ENCODE results near the gene TBXAS1. TPM values are rescaled to one million over a fixed set of nuclear protein-coding genes. Genes with fewer than 3 reads are reported as not detected.

Gene TBXAS1
- total and polyA plus RNA-seq, 2 of the 8 experiments (the other 6 are each of a cell fraction or from before 2014, with no cell fraction given): 0.86 to 2.1 TPM

GRCh38 chr7:140058517-140058916 is 229.5 kb downstream of the TBXAS1 start:
- 94% methylated on average over 7 of the region's 7 CpGs; no CpG with 5 or more reads in 1 of the 2 experiments for WGBS, 2 experiments (ENCODE audit: extremely low coverage in 1 of 2, insufficient coverage in 1 of 2, insufficient read length in 1 of 2, insufficient replicate concordance in 2 of 2, low coverage in 1 of 2, low lambda C conversion rate in 2 of 2, missing lambda C conversion rate in 1 of 2)
- Histone ChIP-seq H4K5ac (ENCODE audit: insufficient read length, low read depth, low read length) (no peak overlapping the region), H3K27me3 (replicated peaks in 1 of 4; ENCODE audit: control insufficient read depth in 3 of 4, extremely low read depth in 1 of 4, insufficient read depth in 3 of 4, low read length in 3 of 4) (peaks cover 0 to 23% (median 18%) of the 10 kb centered on the region in 4 experiments; a peak in 6 of 7 replicates), H4K20me1 (replicated peaks in 1 of 2; ENCODE audit: control insufficient read depth in 1 of 2, insufficient read depth in 2 of 2, low read length in 2 of 2) (peaks cover 0 to 2% of the 10 kb centered on the region in 2 experiments), H3K14ac (ENCODE audit: insufficient read length) (no peak overlapping the region), H3K4me2 (ENCODE audit: insufficient read depth in 1 of 2, low read depth in 2 of 2, low read length in 2 of 2) (no peak overlapping the region), H3K9me3 (ENCODE audit: insufficient read depth in 2 of 2, low read depth in 1 of 2, low read length in 1 of 2) (no peaks in the 10 kb centered on the region), H2BK15ac (ENCODE audit: low read length) (no peak overlapping the region), H2BK20ac (ENCODE audit: low read length) (no peak overlapping the region), H3K27ac (ENCODE audit: low read depth, low read length) (no peak overlapping the region), H3K79me1 (ENCODE audit: low read depth, low read length) (no peaks in the 10 kb centered on the region), H2AK5ac (ENCODE audit: low read depth, low read length) (no peak overlapping the region), H4K91ac (replicated peaks; ENCODE audit: insufficient read length, low read length) (no peak overlapping the region), H3K79me2 (ENCODE audit: control insufficient read depth in 1 of 2, insufficient read depth in 2 of 2, low read length in 2 of 2) (no peaks in the 10 kb centered on the region), H3K4me3 (ENCODE audit: extremely low read depth in 1 of 4, insufficient read depth in 2 of 4, low read depth in 3 of 4, low read length in 4 of 4) (no peak overlapping the region), H3K56ac (replicated peaks; ENCODE audit: insufficient read length, low read depth, low read length) (no peak overlapping the region), H3K18ac (ENCODE audit: extremely low read depth, low read length) (no peak overlapping the region), H2BK120ac (replicated peaks; ENCODE audit: low read depth, low read length) (no peak overlapping the region), H2BK12ac (ENCODE audit: low read depth, low read length) (no peak overlapping the region), H2BK5ac (ENCODE audit: low read depth, low read length) (no peak overlapping the region), H3K36me3 (ENCODE audit: control insufficient read depth in 2 of 4, insufficient read depth in 4 of 4, low read length in 3 of 4) (no peaks in the 10 kb centered on the region), H3K4ac (replicated peaks; ENCODE audit: insufficient read length, low read depth, low read length) (no peak overlapping the region), H2AFZ (ENCODE audit: low read length) (no peak overlapping the region), H4K8ac (ENCODE audit: extremely low read depth, insufficient read depth, low read length) (no peak overlapping the region), H3K23ac (ENCODE audit: insufficient read length) (no peak overlapping the region), H3K4me1 (replicated peaks in 1 of 4; ENCODE audit: control insufficient read depth in 3 of 4, insufficient read depth in 4 of 4, low read length in 3 of 4) (peaks cover 0 to under 1% (median 0%) of the 10 kb centered on the region in 4 experiments; a peak in 1 of 7 replicates), H3K23me2 (ENCODE audit: low read depth, low read length) (peaks cover 5% of the 10 kb centered on the region; the same call in 1 of the 2 replicates), H3K9ac (replicated peaks in 1 of 4; ENCODE audit: extremely low read depth in 1 of 4, low read depth in 3 of 4, low read length in 3 of 4) (no peak overlapping the region)
- ChIA-PET POLR2A (ENCODE audit: partially characterized antibody) (interaction anchor here (0.6 kb wide), 2 partner anchors 214 to 324 kb away, joined by 3 to 4 read pairs; no protein-coding TSS in a partner anchor), CTCF (ENCODE audit: partially characterized antibody) (interaction anchor here (1.1 to 2.2 kb wide), 2 partner anchors 20 to 70 kb away, joined by 3 to 9 read pairs; no protein-coding TSS in a partner anchor)
- FAIRE-seq: no peak
- DNase-seq (ENCODE audit: low read depth in 1 of 2, low spot score in 2 of 2): no peak
- no peak for TF ChIP-seq GTF2F1 (IDR thresholded peaks at IDR 0.05; ENCODE audit: borderline replicate concordance, low read depth, low read length)
- no peak for TF ChIP-seq RNF2 (IDR thresholded peaks at IDR 0.05; ENCODE audit: borderline replicate concordance, low read depth, low read length, missing control alignments, poor library complexity, severe bottlenecking)
- no peak for TF ChIP-seq KDM5A (IDR thresholded peaks at IDR 0.05; ENCODE audit: low read length)
- TF ChIP-seq POLR2A (IDR thresholded peaks at IDR 0.05; ENCODE audit: control extremely low read depth in 1 of 2, low read depth in 2 of 2, low read length in 2 of 2): no peak
- no peak for TF ChIP-seq CBX5 (IDR thresholded peaks at IDR 0.05; ENCODE audit: low read depth, low read length)
- TF ChIP-seq POLR2AphosphoS5 (IDR thresholded peaks at IDR 0.05; ENCODE audit: low read depth, low read length): no peak
- TF ChIP-seq BCL11A (IDR thresholded peaks at IDR 0.05; ENCODE audit: low read depth in 2 of 2, low read length in 2 of 2): no peak
- TF ChIP-seq FOSL1 (IDR thresholded peaks at IDR 0.05; ENCODE audit: insufficient read depth, low read depth, low read length): no peak
- no peak for TF ChIP-seq GABPA (IDR thresholded peaks at IDR 0.05; ENCODE audit: borderline replicate concordance, insufficient read depth, low read length)
- no peak for TF ChIP-seq KDM1A (IDR thresholded peaks at IDR 0.05; ENCODE audit: borderline replicate concordance, low read length)
- TF ChIP-seq SIN3A (conservative IDR thresholded peaks at IDR 0.05 in 1 of 2, IDR thresholded peaks at IDR 0.05 in 1 of 2; ENCODE audit: low read depth in 1 of 2, low read length in 2 of 2): no peak
- TF ChIP-seq BRCA1 (IDR thresholded peaks at IDR 0.05; ENCODE audit: low read depth, low read length): no peak
- TF ChIP-seq HDAC6 (IDR thresholded peaks at IDR 0.05; ENCODE audit: low read depth, low read length): no peak

Measured in H1 (cell line).